Measurements from ENCODE around the gene KRTAP1-4.
"Not testable (repeated sequence)": the region's sequence is repeated elsewhere in the genome, so short reads cannot be mapped to it uniquely, and the experiment has no call there.

Gene KRTAP1-4

GRCh38 chr17:41029633-41030245, at the start of gene KRTAP1-4:
KRTAP1-4 (minus strand) TSS chr17:41030195; CDS start chr17:41030078, 117 bp downstream.
- DNase-seq = no peak

GRCh38 chr17:41076788-41077187, 46.8 kb upstream of the KRTAP1-4 start:
- no peak for DNase-seq

GRCh38 chr17:41073676-41074075, 43.7 kb upstream of the KRTAP1-4 start:
- DNase-seq = no peak

- DNase-seq = no peak
Observed at GRCh38 chr17:41071606-41072360, 41.8 kb upstream of the KRTAP1-4 start.

- no peak for DNase-seq
Observed at GRCh38 chr17:41069031-41069430, 39.0 kb upstream of the KRTAP1-4 start.

- no peak for DNase-seq
Observed at GRCh38 chr17:41067281-41067680, 37.3 kb upstream of the KRTAP1-4 start.

GRCh38 chr17:41065829-41066624, 36.0 kb upstream of the KRTAP1-4 start, which contains the start of gene KRTAP2-4:
KRTAP2-4 (minus strand) TSS chr17:41065879; CDS start chr17:41065845, 34 bp downstream.
- DNase-seq = no peak

GRCh38 chr17:41065016-41065689, 35.2 kb upstream of the KRTAP1-4 start:
- DNase-seq = not testable (repeated sequence)

GRCh38 chr17:41064301-41064700, 34.3 kb upstream of the KRTAP1-4 start:
- no peak for DNase-seq

GRCh38 chr17:41063449-41063848, 33.5 kb upstream of the KRTAP1-4 start:
- DNase-seq = no peak

GRCh38 chr17:41061964-41062363, 32.0 kb upstream of the KRTAP1-4 start:
- DNase-seq = no peak

GRCh38 chr17:41060052-41060604, 30.1 kb upstream of the KRTAP1-4 start, which contains the start of gene KRTAP2-3:
KRTAP2-3 (minus strand) TSS chr17:41060114; CDS start chr17:41060050, 64 bp downstream.
- no peak for DNase-seq

- not testable (repeated sequence) for DNase-seq
Observed at GRCh38 chr17:41059276-41060051, 29.5 kb upstream of the KRTAP1-4 start.

GRCh38 chr17:41058741-41059140, 28.7 kb upstream of the KRTAP1-4 start:
- no peak for DNase-seq

GRCh38 chr17:41057547-41057946, 27.6 kb upstream of the KRTAP1-4 start:
- no peak for DNase-seq

- DNase-seq = not testable (repeated sequence)
Observed at GRCh38 chr17:41055130-41055529, 25.1 kb upstream of the KRTAP1-4 start, which contains the start of gene KRTAP2-2. KRTAP2-2 (minus strand) TSS chr17:41055230; CDS start chr17:41055211, 19 bp downstream.

- DNase-seq = not testable (repeated sequence)
Observed at GRCh38 chr17:41054556-41054955, 24.6 kb upstream of the KRTAP1-4 start.

- no peak for DNase-seq
Observed at GRCh38 chr17:41054025-41054424, 24.0 kb upstream of the KRTAP1-4 start.

- no peak for DNase-seq
Observed at GRCh38 chr17:41052566-41052965, 22.6 kb upstream of the KRTAP1-4 start.

GRCh38 chr17:41049110-41049509, 19.1 kb upstream of the KRTAP1-4 start:
- no peak for DNase-seq

- no peak for DNase-seq
Observed at GRCh38 chr17:41048441-41048840, 18.4 kb upstream of the KRTAP1-4 start.
